ENCODE data around the gene RNF31.

RNF31 gene

DNA sequence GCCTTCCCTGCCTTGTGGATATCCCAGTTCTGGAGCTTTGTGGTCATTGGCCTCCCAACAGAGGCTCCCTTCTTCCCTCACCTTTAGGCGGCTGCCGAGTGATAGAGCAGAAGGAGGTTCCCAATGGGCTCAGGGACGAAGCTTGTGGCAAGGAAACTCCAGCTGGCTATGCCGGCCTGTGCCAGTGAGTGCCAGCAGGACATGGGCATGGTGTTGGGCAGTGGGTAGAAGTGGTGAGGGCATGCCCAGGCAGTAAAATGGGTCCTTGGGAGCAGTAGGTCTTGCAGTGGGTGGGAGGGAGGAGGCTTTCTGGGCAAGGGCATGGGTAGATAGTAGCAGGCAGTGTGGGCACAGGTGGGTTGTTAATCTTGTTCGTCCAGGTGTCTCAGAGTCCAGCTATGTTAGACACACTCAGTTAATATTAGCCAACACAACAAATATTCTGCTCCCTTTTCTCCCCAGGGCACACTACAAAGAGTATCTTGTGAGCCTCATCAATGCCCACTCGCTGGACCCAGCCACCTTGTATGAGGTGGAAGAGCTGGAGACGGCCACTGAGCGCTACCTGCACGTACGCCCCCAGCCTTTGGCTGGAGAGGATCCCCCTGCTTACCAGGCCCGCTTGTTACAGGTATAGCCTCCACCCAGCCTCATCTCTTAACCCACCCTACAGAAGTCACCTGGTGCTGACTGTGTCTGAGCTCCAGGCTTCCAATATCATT, 12.6 kb downstream of the RNF31 start (continued):
- TF ChIP-seq CSRNP3 (CRISPR knock-in tag; IDR thresholded peaks at IDR 0.05) (no peak), ZNF70 (CRISPR knock-in tag; IDR thresholded peaks at IDR 0.05) (no peak)

GRCh38 chr14:24160499-24160849, 13.2 kb downstream of the RNF31 start:
- no peak for TF ChIP-seq ZNF565 (CRISPR knock-in tag; conservative IDR thresholded peaks at IDR 0.05; ENCODE audit: low read depth)
- no peak for TF ChIP-seq ISL1 (CRISPR knock-in tag; IDR thresholded peaks at IDR 0.05)
- TF ChIP-seq TCF4 (CRISPR knock-in tag; IDR thresholded peaks at IDR 0.05; ENCODE audit: borderline replicate concordance): no peak
- no peak for TF ChIP-seq ZNF8 (CRISPR knock-in tag; IDR thresholded peaks at IDR 0.05)
- no peak for TF ChIP-seq OSR1 (CRISPR knock-in tag; IDR thresholded peaks at IDR 0.05)
- no peak for TF ChIP-seq ZC3H10 (CRISPR knock-in tag; IDR thresholded peaks at IDR 0.05)
- no peak for TF ChIP-seq CSRNP3 (CRISPR knock-in tag; IDR thresholded peaks at IDR 0.05)
- no peak for TF ChIP-seq CREB5 (CRISPR knock-in tag; IDR thresholded peaks at IDR 0.05; ENCODE audit: low read depth)
- no peak for TF ChIP-seq ARNTL (CRISPR knock-in tag; IDR thresholded peaks at IDR 0.05; ENCODE audit: borderline replicate concordance, low read depth)
- TF ChIP-seq ESRRG (CRISPR knock-in tag; IDR thresholded peaks at IDR 0.05): no peak
- no peak for TF ChIP-seq BACH2 (CRISPR knock-in tag; IDR thresholded peaks at IDR 0.05; ENCODE audit: borderline replicate concordance)
- no peak for TF ChIP-seq RARB (CRISPR knock-in tag; IDR thresholded peaks at IDR 0.05)
- no peak for TF ChIP-seq SNAI2 (CRISPR knock-in tag; IDR thresholded peaks at IDR 0.05)
- no peak for TF ChIP-seq ZFP30 (CRISPR knock-in tag; IDR thresholded peaks at IDR 0.05)
- no peak for TF ChIP-seq PATZ1 (CRISPR knock-in tag; IDR thresholded peaks at IDR 0.05; ENCODE audit: borderline replicate concordance)
- no peak for TF ChIP-seq PPARA (CRISPR knock-in tag; IDR thresholded peaks at IDR 0.05; ENCODE audit: borderline replicate concordance)
- no peak for TF ChIP-seq POU6F1 (CRISPR knock-in tag; IDR thresholded peaks at IDR 0.05; ENCODE audit: borderline replicate concordance, low read depth)
- TF ChIP-seq CSDC2 (CRISPR knock-in tag; IDR thresholded peaks at IDR 0.05): no peak
- no peak for TF ChIP-seq GLIS3 (CRISPR knock-in tag; IDR thresholded peaks at IDR 0.05)
- TF ChIP-seq ZFP3 (CRISPR knock-in tag; IDR thresholded peaks at IDR 0.05): no peak
- ATAC-seq: peak; percentile 5; the same call in 2 of the 3 replicates

- peak; percentile 94 for ATAC-seq
- TF ChIP-seq TOX (CRISPR knock-in tag; IDR thresholded peaks at IDR 0.05; ENCODE audit: borderline replicate concordance): peak; percentile 64; the same call in 1 of the 2 replicates
- no peak for TF ChIP-seq BACH2 (CRISPR knock-in tag; IDR thresholded peaks at IDR 0.05; ENCODE audit: borderline replicate concordance)
- TF ChIP-seq CSDC2 (CRISPR knock-in tag; IDR thresholded peaks at IDR 0.05): no peak
- TF ChIP-seq PATZ1 (CRISPR knock-in tag; IDR thresholded peaks at IDR 0.05; ENCODE audit: borderline replicate concordance): peak; percentile 62
- peak; percentile 78; the same call in 1 of the 2 replicates for TF ChIP-seq GLIS3 (CRISPR knock-in tag; IDR thresholded peaks at IDR 0.05)
- no peak for TF ChIP-seq SNAI2 (CRISPR knock-in tag; IDR thresholded peaks at IDR 0.05)
- 0 out of 2 replicates have a peak, but pooled peaks have one; percentile 58 for TF ChIP-seq ZFP3 (CRISPR knock-in tag; IDR thresholded peaks at IDR 0.05)
- peak; percentile 14; the same call in 1 of the 2 replicates for TF ChIP-seq ZNF70 (CRISPR knock-in tag; IDR thresholded peaks at IDR 0.05)
- TF ChIP-seq CSRNP3 (CRISPR knock-in tag; IDR thresholded peaks at IDR 0.05): peak; percentile 18; the same call in 1 of the 2 replicates
- TF ChIP-seq POU6F1 (CRISPR knock-in tag; IDR thresholded peaks at IDR 0.05; ENCODE audit: borderline replicate concordance, low read depth): no peak
- TF ChIP-seq ZFP30 (CRISPR knock-in tag; IDR thresholded peaks at IDR 0.05): no peak
These were observed 13.8 kb downstream of the RNF31 start, which contains the start of gene IRF9 for GRCh38 chr14:24160850-24161804. TSS of gene IRF9 (plus strand) at chr14:24161265. CDS start at chr14:24162145, 880 bp downstream.
